H1 (cell line): ENCODE measurements around the gene IL17D. TPM values are rescaled to one million over a fixed set of nuclear protein-coding genes. Genes with fewer than 3 reads are reported as not detected.
A peak's percentile ranks its signal among the peaks of the same experiment; 100 is the strongest.

Experiments
- CREB1 ChIP-seq: IDR thresholded peaks from 2 replicates; pipeline ENCODE4 v1.6.1; 2012; ENCODE audit warnings: inconsistent platforms
- EZH2 ChIP-seq: fragments of 200-600 bp; sonication (generic); IDR thresholded peaks from 2 replicates; pipeline ENCODE4 v1.7.1; 2012; ENCODE audit warnings: low read depth, mild to moderate bottlenecking, moderate library complexity, low read length, inconsistent platforms; ENCODE audit not compliant: severe bottlenecking
- PHF8 ChIP-seq: fragments of 200-600 bp; sonication (generic); conservative IDR thresholded peaks from 2 replicates; pipeline ENCODE4 v1.7.1; 2012; ENCODE audit warnings: low read depth, mild to moderate bottlenecking, inconsistent platforms, low read length, moderate library complexity
- RBBP5 ChIP-seq: IDR thresholded peaks from 2 replicates; pipeline ENCODE4 v1.7.1; 2012; ENCODE audit warnings: low read depth, mild to moderate bottlenecking, inconsistent platforms, low read length, moderate library complexity, borderline replicate concordance
- SIX5 ChIP-seq: IDR thresholded peaks from 2 replicates; pipeline ENCODE4 v1.6.1; 2011; ENCODE audit warnings: mild to moderate bottlenecking, low read depth, low read length
- SUZ12 ChIP-seq: fragments of 200-600 bp; sonication (generic); IDR thresholded peaks from 2 replicates; pipeline ENCODE4 v1.6.1; 2012; ENCODE audit warnings: mild to moderate bottlenecking, inconsistent platforms, low read length, moderate library complexity, mixed read lengths
- TCF12 ChIP-seq: IDR thresholded peaks from 2 replicates; pipeline ENCODE4 v1.6.1; 2011; ENCODE audit warnings: low read depth, mild to moderate bottlenecking, low read length
- polyA plus RNA-seq, 7 experiments: library from polyadenylated mRNA; depleted of rRNA in 3 of 7; stranded (reverse) in 5 of 7; unstranded in 2 of 7; fragments of >200 nt in 5 of 7; fragments of 200-250 nt in 2 of 7; gene quantifications; 1 replicate in 5 of 7; 2 replicates in 1 of 7; 4 replicates in 1 of 7; pipeline versions ENCODE4 v1.2.1 to v1.2.3, GENCODE V29; 2011 to 2013; ENCODE audit warnings: missing spikeins in 2 of 7, mixed read lengths in 2 of 7
- total RNA-seq: library from RNA; stranded (reverse); fragmentation: NEBNext Ultra II Directional; extraction: Animal tissue kit (Norgen Biotek cat#: 25700); gene quantifications from 2 replicates; pipeline ENCODE4 v1.2.1, GENCODE V29; 2021

Gene IL17D
- total and polyA plus RNA-seq, 2 of the 8 experiments (the other 6 are each of a cell fraction or from before 2014, with no cell fraction given) = 0.56 to 0.59 TPM

- 0 out of 2 replicates have a peak, but pooled peaks have one; percentile 17 for TF ChIP-seq RBBP5
- TF ChIP-seq CREB1 = peak; percentile 6; the same call in 1 of the 2 replicates
- TF ChIP-seq EZH2 = peak; percentile 78
- no peak for TF ChIP-seq TCF12
- TF ChIP-seq SIX5 = no peak
- peak; percentile 77 for TF ChIP-seq SUZ12
- peak; percentile 31; the same call in 1 of the 2 replicates for TF ChIP-seq PHF8
These were observed at the start of gene IL17D (continued) for GRCh38 chr13:20702915-20703779.
